HCT116 (cell line): ENCODE data around the gene MEGF10.

ENCODE experiments used
- EZH2 ChIP-seq: fragments of 200-600 bp; sonication (generic); IDR thresholded peaks from 2 replicates; pipeline ENCODE4 v1.6.1; 2017; ENCODE audit warnings: antibody characterized with exemption, mixed run types
- FOSL1 ChIP-seq: IDR thresholded peaks from 2 replicates; pipeline ENCODE4 v1.6.1; 2012; ENCODE audit warnings: low read depth
- POLR2A ChIP-seq: IDR thresholded peaks from 2 replicates; pipeline ENCODE4 v1.7.0; 2011; ENCODE audit warnings: borderline replicate concordance; ENCODE audit not compliant: insufficient read depth, insufficient read length; ENCODE audit errors: extremely low read depth
- POLR2AphosphoS5 ChIP-seq: IDR thresholded peaks from 2 replicates; pipeline ENCODE4 v1.6.1; 2011; ENCODE audit warnings: mild to moderate bottlenecking, low read depth, low read length, moderate library complexity
- TF ChIP-seq, protein P1 (sequence below), 3 experiments: fragments of 200-600 bp in 1 of 3; sonication (generic) in 1 of 3; IDR thresholded peaks in 2 of 3; conservative IDR thresholded peaks in 1 of 3; 2 replicates each; pipeline ENCODE4 v1.5.1; 2012 to 2017; ENCODE audit warnings: low read depth in 2 of 3, low read length in 2 of 3, antibody characterized with exemption in 1 of 3, borderline replicate concordance in 1 of 3, control low read depth in 1 of 3, mild to moderate bottlenecking in 1 of 3, mixed read lengths in 1 of 3, mixed run types in 1 of 3, moderate library complexity in 1 of 3; ENCODE audit not compliant: insufficient read depth in 1 of 3
- TF ChIP-seq, protein P2 (sequence below): IDR thresholded peaks from 2 replicates; pipeline ENCODE4 v1.6.1; 2012
- TF ChIP-seq, protein P3 (sequence below): IDR thresholded peaks from 2 replicates; pipeline ENCODE4 v1.6.1; 2012

DNA sequence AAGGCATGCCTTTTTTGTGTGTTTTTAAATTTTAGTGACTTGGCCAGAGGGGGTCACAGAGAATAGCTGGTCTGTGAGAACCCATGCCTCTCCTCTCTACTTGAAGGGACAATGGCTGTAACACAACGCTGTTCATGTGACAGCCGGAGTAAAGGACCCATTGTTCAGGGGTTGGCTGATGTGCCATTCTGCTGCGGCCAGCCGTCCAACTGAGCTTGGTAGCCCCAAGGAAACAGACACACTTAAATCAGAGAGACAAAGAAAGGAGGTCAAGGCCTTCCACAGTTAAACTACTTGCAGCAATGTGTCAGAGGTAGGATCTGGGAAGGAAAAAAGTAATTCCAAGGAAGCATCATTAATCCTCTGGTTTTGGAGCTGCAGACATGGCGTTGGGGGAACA, 8.1 kb downstream of the MEGF10 start:
- TF ChIP-seq, protein P1, sequence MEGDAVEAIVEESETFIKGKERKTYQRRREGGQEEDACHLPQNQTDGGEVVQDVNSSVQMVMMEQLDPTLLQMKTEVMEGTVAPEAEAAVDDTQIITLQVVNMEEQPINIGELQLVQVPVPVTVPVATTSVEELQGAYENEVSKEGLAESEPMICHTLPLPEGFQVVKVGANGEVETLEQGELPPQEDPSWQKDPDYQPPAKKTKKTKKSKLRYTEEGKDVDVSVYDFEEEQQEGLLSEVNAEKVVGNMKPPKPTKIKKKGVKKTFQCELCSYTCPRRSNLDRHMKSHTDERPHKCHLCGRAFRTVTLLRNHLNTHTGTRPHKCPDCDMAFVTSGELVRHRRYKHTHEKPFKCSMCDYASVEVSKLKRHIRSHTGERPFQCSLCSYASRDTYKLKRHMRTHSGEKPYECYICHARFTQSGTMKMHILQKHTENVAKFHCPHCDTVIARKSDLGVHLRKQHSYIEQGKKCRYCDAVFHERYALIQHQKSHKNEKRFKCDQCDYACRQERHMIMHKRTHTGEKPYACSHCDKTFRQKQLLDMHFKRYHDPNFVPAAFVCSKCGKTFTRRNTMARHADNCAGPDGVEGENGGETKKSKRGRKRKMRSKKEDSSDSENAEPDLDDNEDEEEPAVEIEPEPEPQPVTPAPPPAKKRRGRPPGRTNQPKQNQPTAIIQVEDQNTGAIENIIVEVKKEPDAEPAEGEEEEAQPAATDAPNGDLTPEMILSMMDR (IDR thresholded peaks at IDR 0.05 in 2 of 3, conservative IDR thresholded peaks at IDR 0.05 in 1 of 3; ENCODE audit: borderline replicate concordance in 1 of 3, insufficient read depth in 1 of 3, low read depth in 2 of 3, low read length in 2 of 3): no peak
- TF ChIP-seq POLR2A (no peak), EZH2 (no peak), FOSL1 (no peak), POLR2AphosphoS5 (no peak)
- TF ChIP-seq, protein P2, sequence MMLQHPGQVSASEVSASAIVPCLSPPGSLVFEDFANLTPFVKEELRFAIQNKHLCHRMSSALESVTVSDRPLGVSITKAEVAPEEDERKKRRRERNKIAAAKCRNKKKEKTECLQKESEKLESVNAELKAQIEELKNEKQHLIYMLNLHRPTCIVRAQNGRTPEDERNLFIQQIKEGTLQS: no peak
- TF ChIP-seq, protein P3, sequence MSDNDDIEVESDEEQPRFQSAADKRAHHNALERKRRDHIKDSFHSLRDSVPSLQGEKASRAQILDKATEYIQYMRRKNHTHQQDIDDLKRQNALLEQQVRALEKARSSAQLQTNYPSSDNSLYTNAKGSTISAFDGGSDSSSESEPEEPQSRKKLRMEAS: no peak
